ENCODE results near the gene PDZRN3.

PDZRN3 gene

GRCh38 chr3:73491287-73491662 lies 133.5 kb downstream of the PDZRN3 start:
- no peak for DNase-seq (ENCODE audit: low read depth)

DNA sequence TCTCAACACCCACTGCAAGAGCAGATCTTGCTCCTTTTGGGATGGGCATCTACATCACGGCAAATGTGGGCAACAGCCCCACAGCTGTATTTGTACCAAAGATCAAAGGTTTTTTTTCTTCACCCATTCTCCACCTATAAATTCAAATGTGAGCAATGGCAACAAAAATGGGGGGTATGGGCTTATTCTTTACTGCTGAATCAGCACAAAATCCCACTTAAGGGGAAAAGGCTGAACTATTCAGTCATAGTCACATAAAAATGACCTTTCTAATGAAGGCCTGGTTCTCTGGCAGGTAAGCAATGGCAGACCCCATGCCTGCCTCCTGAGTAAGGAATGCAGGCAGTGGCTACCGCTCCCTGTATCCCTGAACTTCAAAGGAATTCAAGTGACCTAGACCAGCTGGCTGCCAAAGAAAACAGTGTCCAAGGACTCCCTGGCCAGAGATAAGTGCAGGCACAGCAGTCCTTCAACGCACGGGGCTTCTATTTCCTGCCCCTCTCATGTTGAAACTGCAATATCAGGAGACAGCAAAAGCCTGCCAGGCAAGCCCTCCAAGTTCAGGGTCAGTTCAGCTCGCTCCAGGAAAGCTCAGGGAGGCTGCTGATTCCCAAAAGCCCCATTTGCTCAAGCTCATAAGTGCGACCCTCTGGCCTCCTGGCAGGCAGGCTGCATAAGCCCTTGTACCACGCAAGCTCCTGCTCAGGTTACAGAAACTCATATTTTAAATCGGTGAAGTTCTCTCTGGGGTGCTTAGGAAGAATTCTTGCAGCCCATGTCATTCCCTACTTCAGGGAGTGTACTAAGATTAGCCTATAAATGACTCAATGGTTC lies 134.1 kb downstream of the PDZRN3 start:
- DNase-seq (ENCODE audit: low read depth): peak; percentile 54

GRCh38 chr3:73485877-73486330 lies 138.8 kb downstream of the PDZRN3 start:
- no peak for DNase-seq (ENCODE audit: low read depth)

GRCh38 chr3:73484656-73485248 lies 140.0 kb downstream of the PDZRN3 start:
- DNase-seq (ENCODE audit: low read depth): no peak

GRCh38 chr3:73481888-73482287 lies 142.9 kb downstream of the PDZRN3 start:
- DNase-seq (ENCODE audit: low read depth): no peak

GRCh38 chr3:73480187-73480672 lies 144.5 kb downstream of the PDZRN3 start:
- no peak for DNase-seq (ENCODE audit: low read depth)

- DNase-seq (ENCODE audit: low read depth): no peak
Observed at GRCh38 chr3:73479325-73479724, 145.4 kb downstream of the PDZRN3 start.

- DNase-seq (ENCODE audit: low read depth): no peak
Observed at GRCh38 chr3:73478858-73479257, 145.9 kb downstream of the PDZRN3 start.

- DNase-seq (ENCODE audit: low read depth): no peak
Observed at GRCh38 chr3:73475717-73476116, 149.0 kb downstream of the PDZRN3 start.

DNA sequence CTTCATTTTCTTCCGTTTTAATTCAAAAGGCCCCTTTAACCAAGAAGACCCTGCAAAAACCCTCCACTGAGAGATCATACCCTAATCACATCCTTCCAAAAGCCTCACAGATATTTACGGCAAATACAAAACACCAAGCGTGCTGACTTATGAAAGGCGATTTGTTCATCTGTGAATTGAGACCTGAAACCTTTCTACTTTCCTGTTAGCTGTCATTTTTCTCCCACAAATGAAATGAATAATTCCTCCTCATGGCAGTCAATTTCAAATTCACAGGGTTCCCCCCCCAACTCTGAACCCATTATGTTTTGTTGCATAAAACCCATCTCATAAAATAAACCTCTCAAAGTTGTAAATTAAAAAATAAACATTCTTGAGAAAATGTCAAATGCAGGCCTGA lies 149.6 kb downstream of the PDZRN3 start:
- DNase-seq (ENCODE audit: low read depth): no peak

GRCh38 chr3:73474619-73475018 lies 150.1 kb downstream of the PDZRN3 start:
- DNase-seq (ENCODE audit: low read depth): no peak

DNA sequence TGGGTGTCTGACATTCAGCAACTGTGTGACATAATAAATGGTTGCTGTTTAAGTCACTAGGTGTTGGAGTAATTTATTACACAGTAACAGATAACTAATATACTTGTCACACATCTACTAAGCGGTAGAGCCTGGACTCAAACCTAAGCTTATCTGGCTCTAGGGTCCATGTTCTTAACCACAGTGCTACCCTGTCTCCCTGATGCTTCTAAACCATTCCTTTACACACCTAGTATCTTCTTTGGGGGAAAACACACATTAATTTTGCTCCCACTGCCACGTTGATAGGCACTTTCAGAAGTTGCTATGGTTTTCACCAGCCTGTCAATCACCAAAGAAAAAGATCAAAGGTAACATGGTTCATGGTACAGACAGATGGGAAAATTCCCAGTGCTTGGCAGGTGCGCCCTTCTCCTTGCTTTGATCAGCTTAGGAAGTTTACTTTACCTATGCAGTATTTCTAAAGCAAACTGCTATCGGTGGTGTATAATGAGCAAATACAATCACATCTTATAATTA lies 150.8 kb downstream of the PDZRN3 start:
- DNase-seq (ENCODE audit: low read depth): no peak

DNA sequence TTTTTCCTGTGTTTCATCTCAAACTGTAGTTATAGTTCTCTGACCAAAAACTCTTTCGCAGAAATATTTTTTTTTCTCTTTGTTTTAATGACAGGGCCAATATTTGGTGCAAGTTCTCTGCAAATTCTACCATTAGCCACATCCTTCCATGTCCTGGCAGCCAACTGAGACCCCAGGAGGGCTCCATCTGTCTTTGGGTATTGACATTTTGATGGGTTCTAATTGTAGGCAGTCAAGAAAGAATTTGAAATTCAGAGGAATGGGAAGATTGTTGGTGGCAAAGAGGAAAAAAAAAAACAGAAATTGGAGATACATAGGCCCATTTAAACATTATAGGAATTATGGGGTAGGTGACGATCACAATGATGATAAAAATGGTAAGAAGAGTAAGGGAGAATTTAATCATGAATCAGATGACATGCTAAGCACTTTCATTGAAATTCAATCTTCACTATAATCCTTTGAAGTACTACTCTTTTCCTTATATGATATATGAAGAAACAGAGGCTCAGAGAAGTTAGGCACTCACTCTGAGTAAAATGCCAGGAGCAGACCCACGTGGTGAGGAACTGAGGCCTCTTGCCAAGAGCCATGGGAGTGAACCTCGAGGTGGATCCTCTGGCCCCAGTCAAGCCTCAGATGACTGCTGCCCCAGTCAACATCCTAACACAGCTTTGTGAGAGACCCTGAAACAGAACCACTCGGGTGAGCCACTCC lies 151.4 kb downstream of the PDZRN3 start:
- no peak for DNase-seq (ENCODE audit: low read depth)

GRCh38 chr3:73471986-73472787 lies 152.6 kb downstream of the PDZRN3 start:
- no peak for DNase-seq (ENCODE audit: low read depth)

GRCh38 chr3:73470860-73471259 lies 153.9 kb downstream of the PDZRN3 start:
- DNase-seq (ENCODE audit: low read depth): no peak

DNA sequence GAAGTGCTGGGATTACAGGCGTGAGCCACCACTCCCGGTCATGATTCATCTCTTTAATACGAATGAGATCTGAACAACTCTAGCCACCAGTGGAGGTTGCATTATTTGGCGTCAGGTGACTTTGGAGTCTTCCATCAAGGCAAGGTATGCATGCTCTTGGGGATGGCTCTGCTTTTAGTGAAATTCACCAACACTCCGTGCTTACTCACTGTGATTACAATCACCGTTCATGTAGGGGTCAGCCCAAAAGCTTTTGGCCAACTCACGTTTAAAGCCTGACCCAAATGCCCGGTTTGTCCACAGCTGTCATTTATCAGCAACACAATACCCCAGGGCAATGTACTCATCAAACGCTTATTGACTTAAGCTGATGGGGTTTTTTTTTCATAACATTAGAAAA lies 155.4 kb downstream of the PDZRN3 start:
- no peak for DNase-seq (ENCODE audit: low read depth)

- no peak for DNase-seq (ENCODE audit: low read depth)
Observed at GRCh38 chr3:73467211-73467610, 157.5 kb downstream of the PDZRN3 start.

- DNase-seq (ENCODE audit: low read depth): no peak
Observed at GRCh38 chr3:73465926-73466325, 158.8 kb downstream of the PDZRN3 start.

DNA sequence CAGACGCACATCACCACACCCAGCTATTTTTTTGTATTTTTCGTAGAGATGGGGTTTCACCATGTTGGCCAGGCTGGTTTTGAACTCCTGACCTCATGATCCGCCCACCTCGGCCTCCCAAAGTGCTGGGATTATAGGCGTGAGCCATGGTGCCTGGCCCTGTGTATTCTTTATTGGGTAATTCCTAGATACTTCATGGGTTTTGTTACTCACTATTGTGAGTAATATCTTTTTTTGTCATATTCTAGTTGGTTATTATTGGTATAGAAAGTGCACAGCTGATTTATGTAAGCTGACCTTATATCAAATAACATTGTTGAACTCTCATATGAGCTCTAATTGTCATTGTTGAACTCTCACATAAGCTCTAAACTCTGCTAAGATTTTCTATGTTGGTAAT lies 160.6 kb downstream of the PDZRN3 start:
- peak; percentile 1 for DNase-seq (ENCODE audit: low read depth)

GRCh38 chr3:73461547-73461946 lies 163.2 kb downstream of the PDZRN3 start:
- DNase-seq (ENCODE audit: low read depth): no peak

DNA sequence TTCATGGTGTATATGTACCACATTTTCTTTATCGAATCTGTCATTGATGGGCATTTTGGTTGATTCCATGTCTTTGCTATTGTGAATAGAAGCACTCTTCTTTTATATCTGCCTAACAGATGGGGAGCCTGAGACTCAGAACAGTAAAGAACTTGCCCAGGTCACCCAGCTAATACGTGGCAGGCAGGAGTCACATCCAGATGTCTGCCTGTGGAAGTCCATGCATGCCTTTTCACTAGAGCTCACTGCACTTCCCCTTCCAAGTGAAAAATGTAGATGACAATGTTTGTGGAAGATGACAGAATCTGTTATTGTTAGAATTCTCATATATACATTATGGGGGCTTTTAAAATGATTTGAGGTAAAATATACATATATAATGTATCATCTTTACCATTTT lies 165.0 kb downstream of the PDZRN3 start:
- no peak for DNase-seq (ENCODE audit: low read depth)

GRCh38 chr3:73453666-73454065 lies 171.1 kb downstream of the PDZRN3 start:
- peak; percentile 65 for DNase-seq (ENCODE audit: low read depth)

All from fibroblast of gingiva (primary cell).